MCF 10A (cell line): Measurements from ENCODE around the gene LRMDA. TPM values are rescaled to one million over a fixed set of nuclear protein-coding genes. Genes with fewer than 3 reads are reported as not detected.

ENCODE experiments used
- BruUV-seq: library from RNA; stranded (reverse); fragments of 400-500 nt; replicated peaks from 2 replicates; lab custom pipeline; 2021; lab: Mats Ljungman, UMichigan
- CTCF ChIA-PET: fragments of 300-600 bp; sonication (Branson Sonifier 250); formaldehyde crosslinking; extraction: SDS; loops from one replicate; lab custom pipeline; 2021; ENCODE audit warnings: antibody characterized with exemption, inconsistent platforms; lab: Yijun Ruan, JAX
- POLR2A ChIA-PET: fragments of 300-600, 350-650 bp; sonication (Branson Sonifier 250); formaldehyde crosslinking; extraction: SDS; loops from one replicate; lab custom pipeline; 2020; ENCODE audit warnings: antibody characterized with exemption, inconsistent platforms; lab: Yijun Ruan, JAX
- DNase-seq: peaks from one replicate; pipeline ENCODE4 v3.0.0-alpha.2; 2018; ENCODE audit not compliant: unreplicated experiment
- H3K27ac Mint-ChIP-seq: one replicate; pipeline ENCODE4 v1.8.0; 2022; ENCODE audit warnings: mild to moderate bottlenecking, low read depth, mixed read lengths; ENCODE audit not compliant: unreplicated experiment
- H3K27me3 Mint-ChIP-seq: one replicate; pipeline ENCODE4 v1.8.0; 2022; ENCODE audit warnings: mixed read lengths; ENCODE audit not compliant: insufficient read depth, unreplicated experiment
- H3K36me3 Mint-ChIP-seq: one replicate; pipeline ENCODE4 v1.8.0; 2022; ENCODE audit warnings: mild to moderate bottlenecking, moderate library complexity, mixed read lengths; ENCODE audit not compliant: insufficient read depth, unreplicated experiment
- H3K4me1 Mint-ChIP-seq: one replicate; pipeline ENCODE4 v1.8.0; 2022; ENCODE audit warnings: mixed read lengths; ENCODE audit not compliant: insufficient read depth, unreplicated experiment
- H3K4me3 Mint-ChIP-seq: one replicate; pipeline ENCODE4 v1.8.0; 2022; ENCODE audit warnings: mild to moderate bottlenecking, moderate library complexity, mixed read lengths; ENCODE audit not compliant: unreplicated experiment
- H3K9me3 Mint-ChIP-seq: one replicate; pipeline ENCODE4 v1.8.0; 2022; ENCODE audit warnings: mixed read lengths; ENCODE audit not compliant: unreplicated experiment
- intact Hi-C: fragments of 100-400 bp; cut with micrococcal nuclease; formaldehyde crosslinking; loops from 2 replicates; pipeline ENCODE4 v1.14.1; 2022
- total RNA-seq: library from RNA; stranded (reverse); gene quantifications from 2 replicates; pipeline ENCODE4 v1.2.3, GENCODE V29; 2022
- TF ChIP-seq, protein P1 (sequence below): fragments of 200-600 bp; IDR thresholded peaks from one replicate; pipeline ENCODE4 v1.8.0; 2022; ENCODE audit warnings: antibody characterized with exemption, mild to moderate bottlenecking; ENCODE audit not compliant: unreplicated experiment

LRMDA gene
- total RNA-seq, 1 experiment from 2014 or later: not detected

DNA sequence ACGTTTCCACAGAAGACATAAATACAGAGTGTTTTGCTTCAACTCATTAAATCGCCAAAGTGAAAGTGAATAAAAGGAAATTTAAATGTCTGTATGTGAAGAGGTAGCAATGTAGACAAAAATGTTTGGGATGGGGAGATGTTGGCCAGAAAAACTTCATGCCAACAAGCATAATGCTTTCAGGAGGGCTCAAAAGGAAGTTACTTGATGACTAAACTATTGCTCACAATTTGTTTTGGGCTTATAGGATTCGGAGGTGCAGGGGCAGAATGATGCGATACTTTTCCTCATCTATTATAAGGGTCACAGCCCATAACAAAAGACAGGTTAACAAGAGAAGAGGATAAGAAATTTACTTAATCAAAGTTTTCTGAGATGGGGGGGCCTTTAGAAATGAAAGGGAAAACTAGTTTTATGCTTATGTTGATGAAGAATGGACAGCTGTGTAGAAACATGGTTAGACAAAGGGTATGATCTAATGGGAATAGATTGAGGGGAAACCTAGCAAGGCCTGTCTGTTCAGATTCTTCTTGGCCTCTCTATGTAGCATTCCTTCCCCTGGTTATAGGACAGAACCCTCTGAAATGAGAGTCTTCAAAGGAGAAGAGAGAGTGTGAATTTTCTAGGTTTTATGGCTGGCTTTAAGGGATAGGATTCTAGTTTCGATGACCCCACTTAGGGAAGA, 898.6 kb downstream of the LRMDA start:
- Mint-ChIP-seq H3K27me3 (no peaks in the 10 kb centered on the region), H3K4me3 (no peak overlapping the region), H3K4me1 (peaks cover 15% of the 10 kb centered on the region), H3K36me3 (no peaks in the 10 kb centered on the region), H3K9me3 (no peaks in the 10 kb centered on the region), H3K27ac (peak overlapping the region; percentile 24)
- TF ChIP-seq, protein P1, sequence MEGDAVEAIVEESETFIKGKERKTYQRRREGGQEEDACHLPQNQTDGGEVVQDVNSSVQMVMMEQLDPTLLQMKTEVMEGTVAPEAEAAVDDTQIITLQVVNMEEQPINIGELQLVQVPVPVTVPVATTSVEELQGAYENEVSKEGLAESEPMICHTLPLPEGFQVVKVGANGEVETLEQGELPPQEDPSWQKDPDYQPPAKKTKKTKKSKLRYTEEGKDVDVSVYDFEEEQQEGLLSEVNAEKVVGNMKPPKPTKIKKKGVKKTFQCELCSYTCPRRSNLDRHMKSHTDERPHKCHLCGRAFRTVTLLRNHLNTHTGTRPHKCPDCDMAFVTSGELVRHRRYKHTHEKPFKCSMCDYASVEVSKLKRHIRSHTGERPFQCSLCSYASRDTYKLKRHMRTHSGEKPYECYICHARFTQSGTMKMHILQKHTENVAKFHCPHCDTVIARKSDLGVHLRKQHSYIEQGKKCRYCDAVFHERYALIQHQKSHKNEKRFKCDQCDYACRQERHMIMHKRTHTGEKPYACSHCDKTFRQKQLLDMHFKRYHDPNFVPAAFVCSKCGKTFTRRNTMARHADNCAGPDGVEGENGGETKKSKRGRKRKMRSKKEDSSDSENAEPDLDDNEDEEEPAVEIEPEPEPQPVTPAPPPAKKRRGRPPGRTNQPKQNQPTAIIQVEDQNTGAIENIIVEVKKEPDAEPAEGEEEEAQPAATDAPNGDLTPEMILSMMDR: no peak
- intact Hi-C loops: no loop called here
- peak; percentile 49 for DNase-seq
- BruUV-seq: no TSS peak
- ChIA-PET CTCF (no interaction called here), POLR2A (no interaction called here)

DNA sequence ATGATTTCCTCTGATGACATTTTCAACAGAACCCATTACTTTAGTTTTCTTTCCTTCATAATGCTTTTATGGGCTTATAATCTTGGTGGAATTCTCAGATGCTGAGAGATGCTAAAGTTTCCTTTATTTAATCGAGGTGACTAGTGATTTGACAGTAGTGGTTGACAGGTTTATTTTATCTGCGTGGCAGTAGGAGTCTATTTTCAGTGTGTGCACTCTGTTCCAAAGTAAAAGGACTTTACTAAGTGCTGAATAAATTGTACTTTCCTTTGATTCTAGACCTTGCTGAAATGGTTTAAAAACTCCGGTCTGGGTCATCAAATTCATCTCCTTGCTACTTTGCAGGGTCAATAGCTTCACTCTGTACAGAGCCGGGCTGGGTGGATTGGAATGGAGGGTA, 900.3 kb downstream of the LRMDA start:
- Mint-ChIP-seq H3K4me3 (no peak overlapping the region), H3K27ac (no peak overlapping the region), H3K27me3 (no peaks in the 10 kb centered on the region), H3K36me3 (no peaks in the 10 kb centered on the region), H3K9me3 (no peaks in the 10 kb centered on the region), H3K4me1 (peaks cover 15% of the 10 kb centered on the region)
- intact Hi-C loops: no loop called here
- no peak for DNase-seq
- CTCF ChIA-PET: no interaction called here
- TF ChIP-seq, protein P1: no peak
- POLR2A ChIA-PET: no interaction called here
- BruUV-seq: no TSS peak

DNA sequence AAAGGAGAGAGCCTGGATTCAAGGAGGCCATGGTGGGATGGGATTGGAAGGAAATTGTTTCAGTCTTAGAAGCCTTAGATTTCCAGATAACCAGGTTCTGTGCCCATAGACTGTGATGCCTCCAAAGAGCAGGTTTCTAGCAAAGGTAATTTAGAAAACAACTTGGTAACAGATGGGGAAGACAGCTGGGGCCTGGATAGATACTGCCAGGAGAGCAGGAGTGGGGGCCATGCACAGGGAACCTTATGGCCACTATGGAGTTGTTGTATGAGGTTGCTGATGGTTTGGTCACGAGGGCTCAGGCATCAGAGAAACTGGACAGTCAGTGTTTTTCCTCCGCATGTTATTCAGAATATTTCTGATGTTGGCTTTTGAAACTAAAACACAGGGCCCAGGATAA, 901.9 kb downstream of the LRMDA start:
- no peak for DNase-seq
- intact Hi-C loops: no loop called here
- no peaks in the 10 kb centered on the region for H3K36me3 Mint-ChIP-seq
- peaks cover 8% of the 10 kb centered on the region for H3K9me3 Mint-ChIP-seq
- peaks cover 22% of the 10 kb centered on the region for H3K4me1 Mint-ChIP-seq
- TF ChIP-seq, protein P1: no peak
- CTCF ChIA-PET: no interaction called here
- POLR2A ChIA-PET: no interaction called here
- no peak overlapping the region for H3K4me3 Mint-ChIP-seq
- H3K27ac Mint-ChIP-seq: no peak overlapping the region
- no TSS peak for BruUV-seq
- H3K27me3 Mint-ChIP-seq: no peaks in the 10 kb centered on the region

GRCh38 chr10:76333796-76334195, 902.4 kb downstream of the LRMDA start:
- Mint-ChIP-seq H3K9me3 (peaks cover 8% of the 10 kb centered on the region), H3K27ac (no peak overlapping the region), H3K36me3 (no peaks in the 10 kb centered on the region), H3K4me3 (no peak overlapping the region), H3K27me3 (no peaks in the 10 kb centered on the region), H3K4me1 (peaks cover 22% of the 10 kb centered on the region)
- no peak for DNase-seq
- POLR2A ChIA-PET: no interaction called here
- BruUV-seq: no TSS peak
- TF ChIP-seq, protein P1: no peak
- CTCF ChIA-PET: interaction anchor here (0.6 to 1.0 kb wide), 2 partner anchors 10 to 14 kb away, joined by 3 read pairs; no protein-coding TSS in a partner anchor
- intact Hi-C loops: no loop called here
